IMR-90 (cell line): ENCODE measurements around the gene CBY1. TPM values are rescaled to one million over a fixed set of nuclear protein-coding genes. Genes with fewer than 3 reads are reported as not detected.

ENCODE experiments used
- ATAC-seq: fragments of 200-7000 bp; cut with Tn5 transposase; 2 replicates; pipeline ENCODE4 v1.9.1; 2020; ENCODE audit warnings: low read depth, mild to moderate bottlenecking, moderate library complexity
- BruUV-seq: library from RNA; stranded (reverse); fragments of 400-500 nt; replicated peaks from 2 replicates; lab custom pipeline; 2021; lab: Mats Ljungman, UMichigan
- CTCF ChIA-PET: fragments of 300-600 bp; formaldehyde crosslinking; extraction: SDS; loops from one replicate; lab custom pipeline; 2021; ENCODE audit warnings: antibody characterized with exemption; lab: Yijun Ruan, JAX
- POLR2A ChIA-PET: fragments of 300-600 bp; sonication (Branson Sonifier 250); formaldehyde crosslinking; loops from one replicate; lab custom pipeline; 2022; ENCODE audit warnings: antibody characterized with exemption; ENCODE audit not compliant: unreplicated experiment; lab: Charles Lee
- DNase-seq: peaks from one replicate; pipeline ENCODE4 v3.0.0; 2013
- H2AFZ ChIP-seq: replicated peaks from 2 replicates; pipeline ENCODE3; 2013; ENCODE audit warnings: low read length, mild to moderate bottlenecking; ENCODE audit not compliant: poor library complexity
- H2AK5ac ChIP-seq: 2 replicates; pipeline ENCODE4 v1.6.1; 2013; ENCODE audit warnings: low read depth, low read length, inconsistent platforms
- H2AK9ac ChIP-seq: replicated peaks from 2 replicates; pipeline ENCODE3; 2013; ENCODE audit warnings: mild to moderate bottlenecking, low read depth, low read length, moderate library complexity; ENCODE audit not compliant: poor library complexity
- H2BK120ac ChIP-seq: 2 replicates; pipeline ENCODE4 v1.6.1; 2013; ENCODE audit warnings: low read depth, low read length, inconsistent platforms
- H2BK15ac ChIP-seq: 3 replicates; pipeline ENCODE4 v1.6.1; 2013; ENCODE audit warnings: low read depth, low read length, inconsistent platforms
- H2BK20ac ChIP-seq: 2 replicates; pipeline ENCODE4 v1.6.1; 2013; ENCODE audit warnings: low read depth, mild to moderate bottlenecking, inconsistent platforms, low read length, moderate library complexity
- H2BK5ac ChIP-seq: 2 replicates; pipeline ENCODE4 v1.6.1; 2013; ENCODE audit warnings: mild to moderate bottlenecking, low read depth, low read length, inconsistent platforms; ENCODE audit not compliant: poor library complexity, severe bottlenecking
- H3K14ac ChIP-seq: replicated peaks from 2 replicates; pipeline ENCODE4 v1.6.1; 2013; ENCODE audit warnings: low read depth, low read length, inconsistent platforms
- H3K18ac ChIP-seq: 2 replicates; pipeline ENCODE4 v1.6.1; 2013; ENCODE audit warnings: low read depth, low read length, control low read depth
- H3K23ac ChIP-seq: 2 replicates; pipeline ENCODE4 v1.6.1; 2013; ENCODE audit warnings: low read depth, low read length, inconsistent platforms
- H3K27ac ChIP-seq: 2 replicates; pipeline ENCODE4 v1.5.1; 2013; ENCODE audit warnings: mild to moderate bottlenecking, control low read depth, low read length; ENCODE audit not compliant: insufficient read depth
- H3K27me3 ChIP-seq: 2 replicates; pipeline ENCODE4 v1.6.1; 2013; ENCODE audit warnings: low read length; ENCODE audit not compliant: control insufficient read depth, insufficient read depth
- H3K36me3 ChIP-seq: 2 replicates; pipeline ENCODE4 v1.6.1; 2013; ENCODE audit warnings: low read length, mixed read lengths; ENCODE audit not compliant: control insufficient read depth, insufficient read depth
- H3K4ac ChIP-seq: 2 replicates; pipeline ENCODE4 v1.6.1; 2013; ENCODE audit warnings: low read depth, low read length, inconsistent platforms
- H3K4me1 ChIP-seq: 2 replicates; pipeline ENCODE4 v1.6.1; 2013; ENCODE audit warnings: low read length, mixed read lengths; ENCODE audit not compliant: control insufficient read depth, insufficient read depth
- H3K4me2 ChIP-seq: 2 replicates; pipeline ENCODE4 v1.6.1; 2013; ENCODE audit warnings: low read depth, mild to moderate bottlenecking, control low read depth, low read length, moderate library complexity
- H3K4me3 ChIP-seq: 2 replicates; pipeline ENCODE4 v1.5.1; 2013; ENCODE audit warnings: low read depth, mild to moderate bottlenecking, control low read depth, low read length, moderate library complexity; ENCODE audit not compliant: insufficient read depth
- H3K56ac ChIP-seq: 2 replicates; pipeline ENCODE4 v1.6.1; 2013; ENCODE audit warnings: low read length, inconsistent platforms; ENCODE audit not compliant: insufficient read depth; ENCODE audit errors: extremely low read depth
- H3K79me1 ChIP-seq, 2 experiments: 2 replicates each; pipeline ENCODE4 v1.6.1; 2013; ENCODE audit warnings: low read length in 2 of 2, inconsistent platforms in 1 of 2, low read depth in 1 of 2
- H3K9ac ChIP-seq: 2 replicates; pipeline ENCODE4 v1.6.1; 2013; ENCODE audit warnings: low read depth, low read length, control low read depth
- H3K9me1 ChIP-seq: 2 replicates; pipeline ENCODE4 v1.6.1; 2013; ENCODE audit warnings: low read length, inconsistent platforms; ENCODE audit not compliant: insufficient read depth
- H3K9me3 ChIP-seq: 2 replicates; pipeline ENCODE4 v1.6.1; 2013; ENCODE audit warnings: low read length; ENCODE audit not compliant: control insufficient read depth, insufficient read depth
- H4K20me1 ChIP-seq: 2 replicates; pipeline ENCODE4 v1.6.1; 2013; ENCODE audit warnings: low read length, inconsistent platforms; ENCODE audit not compliant: insufficient read depth
- H4K5ac ChIP-seq: 2 replicates; pipeline ENCODE4 v1.6.1; 2013; ENCODE audit warnings: mild to moderate bottlenecking, low read depth, low read length, control low read depth
- H4K8ac ChIP-seq, 2 experiments: 2 replicates each; pipeline ENCODE4 v1.6.1; 2013; ENCODE audit warnings: low read depth in 2 of 2, low read length in 2 of 2, control low read depth in 1 of 2, inconsistent platforms in 1 of 2
- H4K91ac ChIP-seq: 2 replicates; pipeline ENCODE4 v1.6.1; 2013; ENCODE audit warnings: low read depth, low read length, inconsistent platforms; ENCODE audit not compliant: insufficient read depth
- CEBPB ChIP-seq: IDR thresholded peaks from 2 replicates; pipeline ENCODE4 v1.6.1; 2012; ENCODE audit warnings: low read depth, low read length, improper control_type of control experiment
- FOS ChIP-seq: fragments of 150-350 bp; IDR thresholded peaks from 2 replicates; pipeline ENCODE4 v1.6.1; 2016; ENCODE audit warnings: low read depth, low read length
- MAFK ChIP-seq: IDR thresholded peaks from 2 replicates; pipeline ENCODE4 v1.6.1; 2012; ENCODE audit warnings: low read depth, low read length, improper control_type of control experiment
- MXI1 ChIP-seq: IDR thresholded peaks from 2 replicates; pipeline ENCODE4 v1.6.1; 2012; ENCODE audit warnings: low read depth, mild to moderate bottlenecking, low read length, moderate library complexity, borderline replicate concordance
- NFE2L2 ChIP-seq: fragments of 150-350 bp; IDR thresholded peaks from 2 replicates; pipeline ENCODE4 v1.6.1; 2016; ENCODE audit warnings: low read depth, mild to moderate bottlenecking, low read length
- POLR2A ChIP-seq: IDR thresholded peaks from 2 replicates; pipeline ENCODE4 v1.6.1; 2012; ENCODE audit warnings: mild to moderate bottlenecking, low read depth, low read length
- RCOR1 ChIP-seq: IDR thresholded peaks from 2 replicates; pipeline ENCODE4 v1.6.1; 2012; ENCODE audit warnings: mild to moderate bottlenecking, low read length, improper control_type of control experiment; ENCODE audit not compliant: insufficient replicate concordance
- RFX5 ChIP-seq: IDR thresholded peaks from 2 replicates; pipeline ENCODE4 v1.8.0; 2012; ENCODE audit warnings: low read depth, mild to moderate bottlenecking, low read length, moderate library complexity
- SMC3 ChIP-seq: fragments of 150-350 bp; IDR thresholded peaks from 2 replicates; pipeline ENCODE4 v1.6.1; 2016; ENCODE audit warnings: low read depth, mild to moderate bottlenecking, antibody characterized with exemption, low read length, moderate library complexity
- WGBS, 2 experiments: methylation state at CpG; one replicate each; pipeline versions ENCODE4 v1.1.5 to v1.1.7; 2013; ENCODE audit warnings: missing lambda C conversion rate in 2 of 2; ENCODE audit not compliant: insufficient read length in 1 of 2; ENCODE audit errors: extremely low coverage in 2 of 2; 5-methylcytosine and 5-hydroxymethylcytosine counted together
- dilution Hi-C: fragments of 300-500 bp; cut with HindIII; formaldehyde crosslinking; loops from one replicate; pipeline ENCODE4 v1.14.3; 2018; ENCODE audit warnings: low sequenced_read_pairs; ENCODE audit not compliant: unreplicated experiment
- in situ Hi-C: fragments of 300-500 bp; cut with MboI; formaldehyde crosslinking; loops from 3 replicates; pipeline ENCODE4 v1.14.3; 2019; ENCODE audit warnings: low sequenced_read_pairs, inconsistent platforms, mixed read lengths
- intact Hi-C: fragments of 100-400 bp; cut with micrococcal nuclease; formaldehyde crosslinking; loops from 2 replicates; pipeline ENCODE4 v1.10.0; 2022
- polyA plus RNA-seq, 3 experiments: library from polyadenylated mRNA; depleted of rRNA; stranded (reverse); fragments of >200 nt; gene quantifications; 2 replicates each; pipeline ENCODE4 v1.2.3, GENCODE V29; 2012; ENCODE audit warnings: low replicate concordance in 1 of 3
- total RNA-seq: library from RNA; depleted of rRNA; stranded (reverse); fragments of >200 nt; gene quantifications from 2 replicates; pipeline ENCODE4 v1.2.3, GENCODE V29; 2012
- TF ChIP-seq, protein P1 (sequence below): fragments of 150-350 bp; IDR thresholded peaks from 2 replicates; pipeline ENCODE4 v1.6.1; 2016; ENCODE audit warnings: low read depth, mild to moderate bottlenecking, low read length, moderate library complexity, borderline replicate concordance
- TF ChIP-seq, protein P2 (sequence below): fragments of 150-350 bp; IDR thresholded peaks from 2 replicates; pipeline ENCODE4 v1.6.1; 2017; ENCODE audit warnings: mild to moderate bottlenecking, antibody characterized with exemption, low read length, low read depth
- TF ChIP-seq, protein P3 (sequence below): conservative IDR thresholded peaks from 2 replicates; pipeline ENCODE4 v1.5.1; 2012; ENCODE audit warnings: mild to moderate bottlenecking, low read depth, low read length, improper control_type of control experiment

The CBY1 gene
- total and polyA plus RNA-seq, 2 of the 4 experiments (the other 2 are of a cell fraction), result 13.8 to 30.0 TPM

- no peak for TF ChIP-seq MXI1
Observed at GRCh38 chr22:38712486-38713207, 56.2 kb downstream of the CBY1 start (continued).

DNA sequence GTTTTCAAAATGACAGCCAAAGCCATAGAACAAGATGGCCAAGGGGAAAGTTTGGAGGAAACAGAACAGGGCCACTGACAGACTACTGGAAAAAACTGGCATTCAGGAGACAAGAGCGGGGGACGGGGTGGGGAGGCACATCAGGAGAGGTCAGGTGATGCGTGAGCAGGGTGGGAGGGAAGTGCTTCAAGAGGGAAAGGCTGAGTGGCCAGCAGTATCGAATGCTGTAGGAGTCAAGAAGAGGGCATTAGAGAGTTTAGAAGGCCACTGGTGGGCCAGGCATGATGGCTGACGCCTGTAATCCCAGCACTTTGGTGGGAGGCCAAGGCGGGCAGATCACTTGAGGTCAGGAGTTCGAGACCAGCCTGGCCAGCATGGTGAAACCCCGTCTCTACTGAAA lies 57.5 kb downstream of the CBY1 start:
- Histone ChIP-seq H4K5ac (no peak overlapping the region), H3K14ac (no peak overlapping the region), H2AK5ac (no peak overlapping the region), H2BK5ac (no peak overlapping the region), H2AFZ (no peak overlapping the region), H3K27ac (no peak overlapping the region), H3K27me3 (no peaks in the 10 kb centered on the region), H3K4me1 (peaks cover 4% of the 10 kb centered on the region), H2BK120ac (no peak overlapping the region), H3K4me2 (no peak overlapping the region), H3K9me1 (peaks cover 30% of the 10 kb centered on the region), H3K79me1 (peaks cover 32 to 92% of the 10 kb centered on the region in 2 experiments; a peak in 3 of 4 replicates), H3K9me3 (no peaks in the 10 kb centered on the region), H4K20me1 (peaks cover 79% of the 10 kb centered on the region), H3K23ac (no peak overlapping the region), H2BK15ac (no peak overlapping the region), H3K9ac (no peak overlapping the region), H3K18ac (no peak overlapping the region), H2BK20ac (no peak overlapping the region), H3K4ac (no peak overlapping the region), H3K4me3 (no peak overlapping the region), H2AK9ac (no peak overlapping the region), H4K8ac (no peak overlapping the region), H3K36me3 (peaks cover 23% of the 10 kb centered on the region), H4K91ac (no peak overlapping the region), H3K56ac (no peak overlapping the region)
- ATAC-seq (no peak), DNase-seq (no peak)
- no TSS peak for BruUV-seq
- no peak for TF ChIP-seq MAFK
- TF ChIP-seq, protein P1, sequence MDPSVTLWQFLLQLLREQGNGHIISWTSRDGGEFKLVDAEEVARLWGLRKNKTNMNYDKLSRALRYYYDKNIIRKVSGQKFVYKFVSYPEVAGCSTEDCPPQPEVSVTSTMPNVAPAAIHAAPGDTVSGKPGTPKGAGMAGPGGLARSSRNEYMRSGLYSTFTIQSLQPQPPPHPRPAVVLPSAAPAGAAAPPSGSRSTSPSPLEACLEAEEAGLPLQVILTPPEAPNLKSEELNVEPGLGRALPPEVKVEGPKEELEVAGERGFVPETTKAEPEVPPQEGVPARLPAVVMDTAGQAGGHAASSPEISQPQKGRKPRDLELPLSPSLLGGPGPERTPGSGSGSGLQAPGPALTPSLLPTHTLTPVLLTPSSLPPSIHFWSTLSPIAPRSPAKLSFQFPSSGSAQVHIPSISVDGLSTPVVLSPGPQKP, result no peak
- no peak for TF ChIP-seq MXI1
- no peak for TF ChIP-seq POLR2A
- TF ChIP-seq FOS, result no peak
- no peak for TF ChIP-seq RCOR1
- TF ChIP-seq SMC3, result no peak
- TF ChIP-seq, protein P2, sequence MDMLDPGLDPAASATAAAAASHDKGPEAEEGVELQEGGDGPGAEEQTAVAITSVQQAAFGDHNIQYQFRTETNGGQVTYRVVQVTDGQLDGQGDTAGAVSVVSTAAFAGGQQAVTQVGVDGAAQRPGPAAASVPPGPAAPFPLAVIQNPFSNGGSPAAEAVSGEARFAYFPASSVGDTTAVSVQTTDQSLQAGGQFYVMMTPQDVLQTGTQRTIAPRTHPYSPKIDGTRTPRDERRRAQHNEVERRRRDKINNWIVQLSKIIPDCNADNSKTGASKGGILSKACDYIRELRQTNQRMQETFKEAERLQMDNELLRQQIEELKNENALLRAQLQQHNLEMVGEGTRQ, result no peak
- TF ChIP-seq NFE2L2, result no peak
- no peak for TF ChIP-seq RFX5
- TF ChIP-seq CEBPB, result no peak
- TF ChIP-seq, protein P3, sequence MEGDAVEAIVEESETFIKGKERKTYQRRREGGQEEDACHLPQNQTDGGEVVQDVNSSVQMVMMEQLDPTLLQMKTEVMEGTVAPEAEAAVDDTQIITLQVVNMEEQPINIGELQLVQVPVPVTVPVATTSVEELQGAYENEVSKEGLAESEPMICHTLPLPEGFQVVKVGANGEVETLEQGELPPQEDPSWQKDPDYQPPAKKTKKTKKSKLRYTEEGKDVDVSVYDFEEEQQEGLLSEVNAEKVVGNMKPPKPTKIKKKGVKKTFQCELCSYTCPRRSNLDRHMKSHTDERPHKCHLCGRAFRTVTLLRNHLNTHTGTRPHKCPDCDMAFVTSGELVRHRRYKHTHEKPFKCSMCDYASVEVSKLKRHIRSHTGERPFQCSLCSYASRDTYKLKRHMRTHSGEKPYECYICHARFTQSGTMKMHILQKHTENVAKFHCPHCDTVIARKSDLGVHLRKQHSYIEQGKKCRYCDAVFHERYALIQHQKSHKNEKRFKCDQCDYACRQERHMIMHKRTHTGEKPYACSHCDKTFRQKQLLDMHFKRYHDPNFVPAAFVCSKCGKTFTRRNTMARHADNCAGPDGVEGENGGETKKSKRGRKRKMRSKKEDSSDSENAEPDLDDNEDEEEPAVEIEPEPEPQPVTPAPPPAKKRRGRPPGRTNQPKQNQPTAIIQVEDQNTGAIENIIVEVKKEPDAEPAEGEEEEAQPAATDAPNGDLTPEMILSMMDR, result no peak
- 87% methylated on average over 5 of the region's 8 CpGs; no CpG with 5 or more reads in 1 of the 2 experiments for WGBS, 2 experiments
- CTCF ChIA-PET, result no interaction called here
- dilution Hi-C loops (no loop called here), intact Hi-C loops (no loop called here), in situ Hi-C loops (no loop called here)
- POLR2A ChIA-PET, result no interaction called here
